Suprapubic skin (tissue), 3 donors: ENCODE results near the gene MED15.

Source experiments
- POLR2A ChIP-seq, 2 donors: fragments of 450-650 bp; IDR thresholded peaks; one replicate each; pipeline ENCODE4 v1.6.1; 2017; ENCODE audit warnings: antibody characterized with exemption in 2 of 2, mild to moderate bottlenecking in 2 of 2, moderate library complexity in 2 of 2
- TF ChIP-seq, protein P1 (sequence below), 2 donors: fragments of 200-600 bp in 1 of 2; fragments of 450-650 bp in 1 of 2; sonication (generic) in 1 of 2; IDR thresholded peaks; one replicate each; pipeline ENCODE4 v1.5.1; 2016 to 2019; ENCODE audit warnings: antibody characterized with exemption in 2 of 2, mild to moderate bottlenecking in 1 of 2, moderate library complexity in 1 of 2

- TF ChIP-seq, protein P1, sequence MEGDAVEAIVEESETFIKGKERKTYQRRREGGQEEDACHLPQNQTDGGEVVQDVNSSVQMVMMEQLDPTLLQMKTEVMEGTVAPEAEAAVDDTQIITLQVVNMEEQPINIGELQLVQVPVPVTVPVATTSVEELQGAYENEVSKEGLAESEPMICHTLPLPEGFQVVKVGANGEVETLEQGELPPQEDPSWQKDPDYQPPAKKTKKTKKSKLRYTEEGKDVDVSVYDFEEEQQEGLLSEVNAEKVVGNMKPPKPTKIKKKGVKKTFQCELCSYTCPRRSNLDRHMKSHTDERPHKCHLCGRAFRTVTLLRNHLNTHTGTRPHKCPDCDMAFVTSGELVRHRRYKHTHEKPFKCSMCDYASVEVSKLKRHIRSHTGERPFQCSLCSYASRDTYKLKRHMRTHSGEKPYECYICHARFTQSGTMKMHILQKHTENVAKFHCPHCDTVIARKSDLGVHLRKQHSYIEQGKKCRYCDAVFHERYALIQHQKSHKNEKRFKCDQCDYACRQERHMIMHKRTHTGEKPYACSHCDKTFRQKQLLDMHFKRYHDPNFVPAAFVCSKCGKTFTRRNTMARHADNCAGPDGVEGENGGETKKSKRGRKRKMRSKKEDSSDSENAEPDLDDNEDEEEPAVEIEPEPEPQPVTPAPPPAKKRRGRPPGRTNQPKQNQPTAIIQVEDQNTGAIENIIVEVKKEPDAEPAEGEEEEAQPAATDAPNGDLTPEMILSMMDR (IDR thresholded peaks at IDR 0.05): no peak
- no peak for TF ChIP-seq POLR2A (IDR thresholded peaks at IDR 0.05)
These were observed 61.9 kb downstream of the MED15 start for GRCh38 chr22:20569059-20570058.
